Measurements from ENCODE around the gene OLFML2B. TPM values are rescaled to one million over a fixed set of nuclear protein-coding genes. Genes with fewer than 3 reads are reported as not detected.

OLFML2B gene
- total and polyA plus RNA-seq, 12 donors, result 5.5 to 24.4 (median 15.7) TPM

DNA sequence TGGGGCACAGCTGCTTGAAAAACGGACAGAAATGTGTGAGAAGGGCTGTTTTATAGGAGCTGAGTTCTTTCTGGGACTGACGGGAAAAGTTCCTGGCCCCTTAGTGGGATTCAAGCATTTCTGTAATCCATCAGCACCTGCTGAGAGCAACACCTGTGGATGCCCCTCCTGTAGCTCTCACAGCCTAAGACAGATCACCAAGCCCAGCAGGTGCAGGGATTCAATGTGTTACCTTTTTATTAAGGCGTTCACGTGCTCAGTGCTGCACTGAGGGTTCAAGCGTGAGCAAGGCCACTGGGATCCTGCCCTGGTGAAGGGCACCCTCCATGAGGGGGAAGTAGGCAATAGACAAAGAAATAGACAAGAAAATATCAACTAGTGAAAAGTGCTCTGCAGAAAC lies 14.9 kb downstream of the OLFML2B start:
- Histone ChIP-seq H3K4me3 (no peak overlapping the region), H3K36me3 (replicated peaks in 1 of 2) (no peaks in the 10 kb centered on the region), H3K4me1 (replicated peaks in 1 of 2) (no peaks in the 10 kb centered on the region), H3K9me3 (replicated peaks in 1 of 3) (no peaks in the 10 kb centered on the region), H3K27me3 (no peaks in the 10 kb centered on the region), H3K27ac (no peak overlapping the region)
- no peak for TF ChIP-seq POLR2A (IDR thresholded peaks at IDR 0.05)
- TF ChIP-seq, protein P1, sequence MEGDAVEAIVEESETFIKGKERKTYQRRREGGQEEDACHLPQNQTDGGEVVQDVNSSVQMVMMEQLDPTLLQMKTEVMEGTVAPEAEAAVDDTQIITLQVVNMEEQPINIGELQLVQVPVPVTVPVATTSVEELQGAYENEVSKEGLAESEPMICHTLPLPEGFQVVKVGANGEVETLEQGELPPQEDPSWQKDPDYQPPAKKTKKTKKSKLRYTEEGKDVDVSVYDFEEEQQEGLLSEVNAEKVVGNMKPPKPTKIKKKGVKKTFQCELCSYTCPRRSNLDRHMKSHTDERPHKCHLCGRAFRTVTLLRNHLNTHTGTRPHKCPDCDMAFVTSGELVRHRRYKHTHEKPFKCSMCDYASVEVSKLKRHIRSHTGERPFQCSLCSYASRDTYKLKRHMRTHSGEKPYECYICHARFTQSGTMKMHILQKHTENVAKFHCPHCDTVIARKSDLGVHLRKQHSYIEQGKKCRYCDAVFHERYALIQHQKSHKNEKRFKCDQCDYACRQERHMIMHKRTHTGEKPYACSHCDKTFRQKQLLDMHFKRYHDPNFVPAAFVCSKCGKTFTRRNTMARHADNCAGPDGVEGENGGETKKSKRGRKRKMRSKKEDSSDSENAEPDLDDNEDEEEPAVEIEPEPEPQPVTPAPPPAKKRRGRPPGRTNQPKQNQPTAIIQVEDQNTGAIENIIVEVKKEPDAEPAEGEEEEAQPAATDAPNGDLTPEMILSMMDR (IDR thresholded peaks at IDR 0.05), result no peak
- intact Hi-C loops (cut with DNase I), result no loop called here
- no peak for DNase-seq
- 82 to 91% (median 89%) methylated on average over 5 of the region's 5 CpGs for WGBS, 4 donors

DNA sequence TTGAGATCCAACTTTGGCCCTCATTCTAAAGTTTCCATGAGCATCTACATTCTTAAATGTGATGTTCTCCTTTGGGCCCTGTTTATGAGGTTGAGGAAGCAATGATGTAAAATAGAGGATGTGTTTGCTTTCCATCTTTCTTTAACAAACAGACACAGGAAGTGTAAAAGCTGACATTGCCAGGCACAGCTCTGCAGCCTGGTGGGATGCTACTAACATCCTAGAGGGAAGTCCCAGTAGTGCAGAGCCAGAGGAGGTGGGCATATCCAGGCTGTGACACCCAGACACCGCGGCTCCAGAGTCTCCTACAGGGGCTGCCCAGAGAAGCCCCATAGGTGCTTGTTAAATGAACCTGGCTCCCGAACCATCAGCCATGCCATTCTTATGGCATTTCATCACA lies 16.2 kb downstream of the OLFML2B start:
- no peak for TF ChIP-seq POLR2A (IDR thresholded peaks at IDR 0.05)
- TF ChIP-seq, protein P1 (IDR thresholded peaks at IDR 0.05), result peak in 1 of 6 experiments; percentile 13
- H3K27me3 ChIP-seq, result no peaks in the 10 kb centered on the region
- H3K4me1 ChIP-seq (replicated peaks in 1 of 2), result no peaks in the 10 kb centered on the region
- no peak for DNase-seq
- no peak overlapping the region for H3K4me3 ChIP-seq
- intact Hi-C loops (cut with DNase I), result no loop called here
- WGBS, 4 donors, result 90 to 100% (median 96%) methylated on average over 2 to 3 of the region's 3 CpGs
- H3K36me3 ChIP-seq (replicated peaks in 1 of 2), result no peaks in the 10 kb centered on the region
- peak overlapping the region in 1 of 5 donors; percentile 40 for H3K27ac ChIP-seq
- no peaks in the 10 kb centered on the region for H3K9me3 ChIP-seq (replicated peaks in 1 of 3)

DNA sequence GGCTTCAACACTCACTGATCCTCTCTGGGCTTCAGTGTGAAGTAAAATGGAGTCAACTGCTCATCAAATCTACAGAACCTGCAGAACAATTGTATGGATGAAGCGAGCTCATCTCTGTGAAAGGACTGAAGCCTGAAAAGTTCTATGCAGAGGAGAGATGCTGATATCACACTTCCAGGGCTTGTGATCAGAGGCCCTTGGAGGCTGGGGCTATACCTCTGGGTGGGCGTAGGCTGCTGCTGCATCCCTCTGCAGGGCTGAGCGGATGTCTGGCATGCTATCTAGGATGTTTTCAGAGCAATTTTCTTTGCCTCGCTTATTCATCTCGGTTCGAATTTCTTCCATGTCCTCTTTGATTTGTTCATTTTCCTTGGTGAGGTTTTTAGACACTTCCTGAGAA lies 17.6 kb downstream of the OLFML2B start:
- no peak overlapping the region for H3K27ac ChIP-seq
- no peak for DNase-seq
- H3K9me3 ChIP-seq (replicated peaks in 1 of 3), result no peaks in the 10 kb centered on the region
- TF ChIP-seq, protein P1 (IDR thresholded peaks at IDR 0.05), result no peak
- TF ChIP-seq POLR2A (IDR thresholded peaks at IDR 0.05), result no peak
- H3K4me3 ChIP-seq, result no peak overlapping the region
- no peaks in the 10 kb centered on the region for H3K27me3 ChIP-seq
- H3K36me3 ChIP-seq (replicated peaks in 1 of 2), result no peaks in the 10 kb centered on the region
- no peaks in the 10 kb centered on the region for H3K4me1 ChIP-seq (replicated peaks in 1 of 2)
- intact Hi-C loops (cut with DNase I), result no loop called here
- WGBS, 4 donors, result 74 to 84% (median 81%) methylated on average over 6 of the region's 6 CpGs

DNA sequence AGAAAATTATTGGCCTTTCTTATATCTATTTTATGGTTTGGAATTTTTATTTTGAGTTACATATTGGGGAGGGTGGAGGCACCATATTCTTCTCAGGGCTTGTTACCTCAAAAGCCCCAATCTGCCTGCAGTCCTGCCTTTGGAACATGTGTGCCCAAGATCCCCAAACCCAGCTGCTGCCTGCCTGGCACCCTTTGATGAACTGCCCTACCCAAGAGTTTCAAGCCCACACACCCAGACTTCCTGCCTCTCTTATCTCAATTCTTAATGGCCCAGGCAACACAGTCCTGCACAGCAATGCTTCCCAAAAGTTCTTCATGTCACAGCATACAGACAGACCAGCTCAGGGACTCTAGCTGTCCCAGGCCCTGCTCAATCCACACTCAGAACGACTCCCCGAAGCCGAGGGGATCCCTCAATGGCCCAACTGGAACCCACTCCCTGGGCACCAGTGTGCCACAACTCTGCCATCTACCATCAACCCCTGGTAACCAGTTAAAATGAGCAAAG lies 19.2 kb downstream of the OLFML2B start:
- intact Hi-C loops (cut with DNase I), result no loop called here
- H3K27me3 ChIP-seq, result no peaks in the 10 kb centered on the region
- no peak for DNase-seq
- no peaks in the 10 kb centered on the region for H3K4me1 ChIP-seq (replicated peaks in 1 of 2)
- peak overlapping the region in 3 of 5 donors; percentile 43 to 84 (median 54) for H3K27ac ChIP-seq
- no peaks in the 10 kb centered on the region for H3K36me3 ChIP-seq (replicated peaks in 1 of 2)
- no peaks in the 10 kb centered on the region for H3K9me3 ChIP-seq (replicated peaks in 1 of 3)
- TF ChIP-seq, protein P1 (IDR thresholded peaks at IDR 0.05), result no peak
- no peak for TF ChIP-seq POLR2A (IDR thresholded peaks at IDR 0.05)
- H3K4me3 ChIP-seq, result no peak overlapping the region
- 78 to 100% (median 84%) methylated on average over 1 to 3 of the region's 3 CpGs for WGBS, 4 donors
